Activated CD4-positive, alpha-beta T cell treated with anti-CD3 and anti-CD28 coated beads, Interleukin-2, amount 10 ng/mL, durations not matched to agents 7 days and 5 days (primary cell): ENCODE results near the gene TMEM269. TPM values are rescaled to one million over a fixed set of nuclear protein-coding genes. Genes with fewer than 3 reads are reported as not detected.
A peak's percentile ranks its signal among the peaks of the same experiment; 100 is the strongest.

Source experiments
- CTCF ChIA-PET: fragments of 350-600 bp; sonication (Branson Sonifier 250); formaldehyde crosslinking; loops from one replicate; lab custom pipeline; 2021; ENCODE audit warnings: antibody characterized with exemption; lab: Charles Lee
- POLR2A ChIA-PET: fragments of 350-600 bp; sonication (Branson Sonifier 250); formaldehyde crosslinking; loops from one replicate; lab custom pipeline; 2021; ENCODE audit warnings: antibody characterized with exemption; lab: Charles Lee
- DNase-seq: peaks from one replicate; pipeline ENCODE4 v3.0.0-alpha.2; 2020
- H3K27ac Mint-ChIP-seq: one replicate; pipeline ENCODE4 v1.8.0; 2021; ENCODE audit warnings: mild to moderate bottlenecking, moderate library complexity, mixed read lengths
- H3K27me3 Mint-ChIP-seq: one replicate; pipeline ENCODE4 v1.8.0; 2021; ENCODE audit warnings: mixed read lengths
- H3K36me3 Mint-ChIP-seq: one replicate; pipeline ENCODE4 v1.8.0; 2021; ENCODE audit warnings: low read depth, mixed read lengths
- H3K4me1 Mint-ChIP-seq: one replicate; pipeline ENCODE4 v1.8.0; 2021; ENCODE audit warnings: mixed read lengths
- H3K4me3 Mint-ChIP-seq: one replicate; pipeline ENCODE4 v1.8.0; 2021; ENCODE audit warnings: mild to moderate bottlenecking, moderate library complexity, mixed read lengths
- H3K9me3 Mint-ChIP-seq: one replicate; pipeline ENCODE4 v1.8.0; 2021; ENCODE audit warnings: mixed read lengths
- total RNA-seq, 2 experiments: library from RNA; stranded (reverse); gene quantifications; one replicate each; pipeline ENCODE4 v1.2.3, GENCODE V29; 2021

The TMEM269 gene
- total RNA-seq, 2 experiments from 2014 or later: 0.21 to 0.25 TPM

GRCh38 chr1:42741706-42742105, 43.1 kb upstream of the TMEM269 start:
- no peaks in the 10 kb centered on the region for H3K9me3 Mint-ChIP-seq
- H3K36me3 Mint-ChIP-seq: peaks cover 7% of the 10 kb centered on the region
- DNase-seq: no peak
- H3K4me3 Mint-ChIP-seq: no peak overlapping the region
- H3K27ac Mint-ChIP-seq: no peak overlapping the region
- peaks cover 7% of the 10 kb centered on the region for H3K4me1 Mint-ChIP-seq
- CTCF ChIA-PET: no interaction called here
- H3K27me3 Mint-ChIP-seq: no peaks in the 10 kb centered on the region
- POLR2A ChIA-PET: no interaction called here

- no peak overlapping the region for H3K4me3 Mint-ChIP-seq
- H3K9me3 Mint-ChIP-seq: no peaks in the 10 kb centered on the region
- no peak overlapping the region for H3K27ac Mint-ChIP-seq
- DNase-seq: no peak
- ChIA-PET POLR2A (no interaction called here), CTCF (interaction anchor here (1.8 kb wide), 1 partner anchor 24 kb away, joined by 4 read pairs; the partner anchor contains the start of genes C1orf50 and P3H1)
- no peaks in the 10 kb centered on the region for H3K27me3 Mint-ChIP-seq
- H3K4me1 Mint-ChIP-seq: peaks cover 3% of the 10 kb centered on the region
- peaks cover 7% of the 10 kb centered on the region for H3K36me3 Mint-ChIP-seq
Observed at GRCh38 chr1:42742141-42742540, 42.6 kb upstream of the TMEM269 start.

- ChIA-PET POLR2A (no interaction called here), CTCF (interaction anchor here (1.8 kb wide), 1 partner anchor 24 kb away, joined by 4 read pairs; the partner anchor contains the start of genes C1orf50 and P3H1)
- no peaks in the 10 kb centered on the region for H3K4me1 Mint-ChIP-seq
- no peaks in the 10 kb centered on the region for H3K27me3 Mint-ChIP-seq
- H3K36me3 Mint-ChIP-seq: peaks cover 7% of the 10 kb centered on the region
- DNase-seq: no peak
- H3K9me3 Mint-ChIP-seq: no peaks in the 10 kb centered on the region
- no peak overlapping the region for H3K27ac Mint-ChIP-seq
- H3K4me3 Mint-ChIP-seq: no peak overlapping the region
Observed at GRCh38 chr1:42742617-42743316, 42.0 kb upstream of the TMEM269 start.

GRCh38 chr1:42743317-42744147, 41.3 kb upstream of the TMEM269 start:
- no peak overlapping the region for H3K4me3 Mint-ChIP-seq
- H3K4me1 Mint-ChIP-seq: no peaks in the 10 kb centered on the region
- no peaks in the 10 kb centered on the region for H3K9me3 Mint-ChIP-seq
- H3K27ac Mint-ChIP-seq: no peak overlapping the region
- H3K27me3 Mint-ChIP-seq: no peaks in the 10 kb centered on the region
- H3K36me3 Mint-ChIP-seq: peaks cover 11% of the 10 kb centered on the region
- CTCF ChIA-PET: interaction anchor here (1.8 kb wide), 1 partner anchor 23 kb away, joined by 4 read pairs; the partner anchor contains the start of genes C1orf50 and P3H1
- DNase-seq: no peak
- POLR2A ChIA-PET: no interaction called here

GRCh38 chr1:42744148-42744413, 40.7 kb upstream of the TMEM269 start:
- CTCF ChIA-PET: no interaction called here
- no peaks in the 10 kb centered on the region for H3K4me1 Mint-ChIP-seq
- peaks cover 11% of the 10 kb centered on the region for H3K36me3 Mint-ChIP-seq
- DNase-seq: no peak
- no peak overlapping the region for H3K27ac Mint-ChIP-seq
- H3K27me3 Mint-ChIP-seq: no peaks in the 10 kb centered on the region
- no peak overlapping the region for H3K4me3 Mint-ChIP-seq
- POLR2A ChIA-PET: no interaction called here
- no peaks in the 10 kb centered on the region for H3K9me3 Mint-ChIP-seq

GRCh38 chr1:42745851-42746250, 38.9 kb upstream of the TMEM269 start:
- no peaks in the 10 kb centered on the region for H3K4me1 Mint-ChIP-seq
- POLR2A ChIA-PET: no interaction called here
- CTCF ChIA-PET: interaction anchor here (0.6 to 1.6 kb wide), 3 partner anchors 12 to 211 kb away, joined by 3 to 9 read pairs (median 4); no protein-coding TSS in a partner anchor

GRCh38 chr1:42746436-42747105, 38.2 kb upstream of the TMEM269 start:
- no peak for DNase-seq
- Mint-ChIP-seq H3K4me1 (no peaks in the 10 kb centered on the region), H3K9me3 (no peaks in the 10 kb centered on the region), H3K4me3 (no peak overlapping the region), H3K27ac (no peak overlapping the region), H3K36me3 (peaks cover 21% of the 10 kb centered on the region), H3K27me3 (no peaks in the 10 kb centered on the region)
- ChIA-PET CTCF (interaction anchor here (0.6 to 1.6 kb wide), 4 partner anchors 13 to 225 kb away, joined by 3 to 9 read pairs (median 4); no protein-coding TSS in a partner anchor), POLR2A (no interaction called here)

More at GRCh38 chr1:42745851-42746250, 38.9 kb upstream of the TMEM269 start:
- Mint-ChIP-seq H3K9me3 (no peaks in the 10 kb centered on the region), H3K36me3 (peaks cover 20% of the 10 kb centered on the region), H3K4me3 (no peak overlapping the region), H3K27me3 (no peaks in the 10 kb centered on the region), H3K27ac (no peak overlapping the region)
- DNase-seq: no peak

- H3K27me3 Mint-ChIP-seq: no peaks in the 10 kb centered on the region
- peak; percentile 38 for DNase-seq
- ChIA-PET POLR2A (no interaction called here), CTCF (interaction anchor here (0.6 to 1.6 kb wide), 4 partner anchors 12 to 224 kb away, joined by 3 to 9 read pairs (median 4); no protein-coding TSS in a partner anchor)
- peaks cover 27% of the 10 kb centered on the region for H3K36me3 Mint-ChIP-seq
- no peaks in the 10 kb centered on the region for H3K4me1 Mint-ChIP-seq
- no peak overlapping the region for H3K27ac Mint-ChIP-seq
- no peaks in the 10 kb centered on the region for H3K9me3 Mint-ChIP-seq
- no peak overlapping the region for H3K4me3 Mint-ChIP-seq
Observed at GRCh38 chr1:42747125-42747524, 37.7 kb upstream of the TMEM269 start.

- H3K9me3 Mint-ChIP-seq: no peaks in the 10 kb centered on the region
- no peak for DNase-seq
- CTCF ChIA-PET: interaction anchor here (0.6 kb wide), 1 partner anchor 389 kb away, joined by 3 read pairs; no protein-coding TSS in a partner anchor
Observed at GRCh38 chr1:42748021-42748420, 36.8 kb upstream of the TMEM269 start.

GRCh38 chr1:42748461-42749410, 36.1 kb upstream of the TMEM269 start:
- H3K27me3 Mint-ChIP-seq: no peaks in the 10 kb centered on the region
- ChIA-PET POLR2A (no interaction called here), CTCF (interaction anchor here (0.6 to 1.4 kb wide), 2 partner anchors 18 to 389 kb away, joined by 3 to 8 read pairs; partner anchors contain the start of genes C1orf50 and P3H1)
- no peak overlapping the region for H3K4me3 Mint-ChIP-seq
- no peaks in the 10 kb centered on the region for H3K9me3 Mint-ChIP-seq
- no peak for DNase-seq
- H3K27ac Mint-ChIP-seq: no peak overlapping the region
- no peaks in the 10 kb centered on the region for H3K4me1 Mint-ChIP-seq
- peaks cover 35% of the 10 kb centered on the region for H3K36me3 Mint-ChIP-seq

More at GRCh38 chr1:42748021-42748420, 36.8 kb upstream of the TMEM269 start:
- Mint-ChIP-seq H3K4me1 (no peaks in the 10 kb centered on the region), H3K4me3 (no peak overlapping the region), H3K36me3 (peaks cover 35% of the 10 kb centered on the region), H3K27me3 (no peaks in the 10 kb centered on the region), H3K27ac (peak overlapping the region; percentile 7)
- POLR2A ChIA-PET: no interaction called here

- Mint-ChIP-seq H3K9me3 (no peaks in the 10 kb centered on the region), H3K4me3 (no peak overlapping the region), H3K27me3 (no peaks in the 10 kb centered on the region), H3K36me3 (peaks cover 44% of the 10 kb centered on the region), H3K27ac (no peak overlapping the region), H3K4me1 (no peaks in the 10 kb centered on the region)
- no peak for DNase-seq
- ChIA-PET POLR2A (interaction anchor here (0.6 kb wide), 1 partner anchor 17 kb away, joined by 3 read pairs; no protein-coding TSS in a partner anchor), CTCF (interaction anchor here (1.4 kb wide), 1 partner anchor 17 kb away, joined by 8 read pairs; the partner anchor contains the start of genes C1orf50 and P3H1)
Observed at GRCh38 chr1:42750041-42750440, 34.8 kb upstream of the TMEM269 start.
